Activated T-cell treated with anti-CD3 and anti-CD28 coated beads, Interleukin-2, amount 50 U/mL, for 72 hours (primary cell): ENCODE results near the gene KIF2A. TPM values are rescaled to one million over a fixed set of nuclear protein-coding genes. Genes with fewer than 3 reads are reported as not detected.
A peak's percentile ranks its signal among the peaks of the same experiment; 100 is the strongest.

Experiments used
- ATAC-seq, 2 donors: fragments of 150-1000 bp; cut with Tn5 transposase; replicated peaks in 1 of 2; 2 replicates each; pipeline ENCODE4 v1.10.0; 2021; ENCODE audit warnings: moderate library complexity in 2 of 2, mild to moderate bottlenecking in 1 of 2
- DNase-seq, 2 donors: peaks; one replicate each; pipeline ENCODE4 v3.0.0; 2021 to 2022; ENCODE audit warnings: mixed read lengths in 1 of 2
- H3K27ac Mint-ChIP-seq: one replicate; pipeline ENCODE4 v1.8.0; 2022; ENCODE audit warnings: mild to moderate bottlenecking, moderate library complexity, mixed read lengths
- H3K27me3 Mint-ChIP-seq: one replicate; pipeline ENCODE4 v1.8.0; 2022; ENCODE audit warnings: low read depth, mixed read lengths
- H3K36me3 Mint-ChIP-seq, 2 donors: one replicate each; pipeline ENCODE4 v1.8.0; 2022; ENCODE audit warnings: mixed read lengths in 2 of 2, mild to moderate bottlenecking in 1 of 2; ENCODE audit not compliant: insufficient read depth in 2 of 2
- H3K4me1 Mint-ChIP-seq: one replicate; pipeline ENCODE4 v1.8.0; 2022; ENCODE audit warnings: low read depth, mixed read lengths
- H3K4me3 Mint-ChIP-seq, 2 donors: one replicate each; pipeline ENCODE4 v1.8.0; 2022; ENCODE audit warnings: mild to moderate bottlenecking in 2 of 2, mixed read lengths in 2 of 2, moderate library complexity in 2 of 2
- H3K9me3 Mint-ChIP-seq, 2 donors: one replicate each; pipeline ENCODE4 v1.8.0; 2022; ENCODE audit warnings: mixed read lengths in 2 of 2
- total RNA-seq, 2 donors: library from RNA; stranded (reverse); gene quantifications; one replicate each; pipeline ENCODE4 v1.2.3, GENCODE V29; 2022

Gene KIF2A
- total RNA-seq, 2 donors from 2014 or later = 158 to 193 TPM

- Mint-ChIP-seq H3K4me3 (no peak overlapping the region), H3K9me3 (no peaks in the 10 kb centered on the region), H3K36me3 (peaks cover 6 to 26% of the 10 kb centered on the region in 2 donors), H3K4me1 (no peaks in the 10 kb centered on the region), H3K27ac (peak overlapping the region; percentile 72), H3K27me3 (no peaks in the 10 kb centered on the region)
- no peak for DNase-seq
- no peak for ATAC-seq
These were observed 69.6 kb downstream of the KIF2A start for GRCh38 chr5:62375627-62376026.

GRCh38 chr5:62376064-62376463 lies 70.1 kb downstream of the KIF2A start:
- H3K27ac Mint-ChIP-seq = peak overlapping the region; percentile 72
- ATAC-seq (no peak), DNase-seq (no peak)
- H3K9me3 Mint-ChIP-seq = no peaks in the 10 kb centered on the region
- H3K4me1 Mint-ChIP-seq = no peaks in the 10 kb centered on the region
- H3K4me3 Mint-ChIP-seq = no peak overlapping the region
- peaks cover 5 to 27% of the 10 kb centered on the region in 2 donors for H3K36me3 Mint-ChIP-seq
- no peaks in the 10 kb centered on the region for H3K27me3 Mint-ChIP-seq

GRCh38 chr5:62385131-62385530 lies 79.1 kb downstream of the KIF2A start:
- ATAC-seq = no peak
- Mint-ChIP-seq H3K27ac (peak overlapping the region; percentile 54), H3K27me3 (no peaks in the 10 kb centered on the region), H3K4me1 (peaks cover 9% of the 10 kb centered on the region), H3K36me3 (peaks cover under 1 to 20% of the 10 kb centered on the region in 2 donors), H3K4me3 (no peak overlapping the region), H3K9me3 (no peaks in the 10 kb centered on the region)
- no peak for DNase-seq

- H3K4me3 Mint-ChIP-seq = no peak overlapping the region
- DNase-seq (no peak), ATAC-seq (no peak)
- H3K27ac Mint-ChIP-seq = peak overlapping the region; percentile 23
- H3K9me3 Mint-ChIP-seq = no peaks in the 10 kb centered on the region
- H3K36me3 Mint-ChIP-seq = peaks cover 0 to 18% of the 10 kb centered on the region in 2 donors
- H3K27me3 Mint-ChIP-seq = no peaks in the 10 kb centered on the region
- peaks cover 9% of the 10 kb centered on the region for H3K4me1 Mint-ChIP-seq
These were observed 79.9 kb downstream of the KIF2A start for GRCh38 chr5:62385816-62386400.

GRCh38 chr5:62386824-62387223 lies 80.8 kb downstream of the KIF2A start:
- peaks cover 1 to 13% of the 10 kb centered on the region in 2 donors for H3K36me3 Mint-ChIP-seq
- H3K9me3 Mint-ChIP-seq = no peaks in the 10 kb centered on the region
- H3K4me1 Mint-ChIP-seq = peaks cover 9% of the 10 kb centered on the region
- peak overlapping the region; percentile 88 for H3K27ac Mint-ChIP-seq
- DNase-seq (no peak), ATAC-seq (no peak)
- H3K27me3 Mint-ChIP-seq = no peaks in the 10 kb centered on the region
- H3K4me3 Mint-ChIP-seq = no peak overlapping the region

GRCh38 chr5:62395210-62395950 lies 89.4 kb downstream of the KIF2A start:
- DNase-seq = peak in 1 of 2 donors; percentile 23

GRCh38 chr5:62403411-62404250 lies 97.6 kb downstream of the KIF2A start, which contains the start of gene DIMT1:
TSS of gene DIMT1 (minus strand) at chr5:62403905. CDS start at chr5:62403772, 133 bp downstream.
- peaks cover 5 to 10% of the 10 kb centered on the region in 2 donors for H3K36me3 Mint-ChIP-seq
- DNase-seq (peak; percentile 93 to 96), ATAC-seq (peak; percentile 97)
- H3K4me3 Mint-ChIP-seq = peak within 1 kb of the TSS; percentile 92 to 93
- H3K27ac Mint-ChIP-seq = peak within 1 kb of the TSS; percentile 99
- no peaks in the 10 kb centered on the region for H3K27me3 Mint-ChIP-seq
- peaks cover 37% of the 10 kb centered on the region for H3K4me1 Mint-ChIP-seq
- H3K9me3 Mint-ChIP-seq = no peaks in the 10 kb centered on the region

More at GRCh38 chr5:62395210-62395950, 89.4 kb downstream of the KIF2A start:
- peaks cover 6 to 30% of the 10 kb centered on the region in 2 donors for H3K36me3 Mint-ChIP-seq
- peak overlapping the region in 1 of 2 donors; percentile 8 for H3K4me3 Mint-ChIP-seq
- peak overlapping the region; percentile 91 for H3K27ac Mint-ChIP-seq
- H3K9me3 Mint-ChIP-seq = no peaks in the 10 kb centered on the region
- no peaks in the 10 kb centered on the region for H3K27me3 Mint-ChIP-seq
- ATAC-seq = peak; percentile 81 to 86
- peaks cover 57% of the 10 kb centered on the region for H3K4me1 Mint-ChIP-seq

- DNase-seq (peak; percentile 98 to 99), ATAC-seq (peak; percentile 95 to 97)
- H3K27ac Mint-ChIP-seq = peak within 1 kb of the TSS; percentile 49
- H3K27me3 Mint-ChIP-seq = no peaks in the 10 kb centered on the region
- no peaks in the 10 kb centered on the region for H3K9me3 Mint-ChIP-seq
- H3K4me1 Mint-ChIP-seq = peaks cover 32% of the 10 kb centered on the region
- H3K4me3 Mint-ChIP-seq = peak within 1 kb of the TSS; percentile 94 to 95
- H3K36me3 Mint-ChIP-seq = no peaks in the 10 kb centered on the region
These were observed 106.7 kb downstream of the KIF2A start, which contains the start of gene IPO11 for GRCh38 chr5:62412549-62413329. TSS of gene IPO11 (plus strand) at chr5:62412763. CDS start at chr5:62437280, 24,517 bp downstream.

GRCh38 chr5:62413711-62414110 lies 107.7 kb downstream of the KIF2A start:
- Mint-ChIP-seq H3K4me3 (peak overlapping the region; percentile 94 to 95), H3K36me3 (no peaks in the 10 kb centered on the region), H3K27ac (peak overlapping the region; percentile 49), H3K9me3 (no peaks in the 10 kb centered on the region), H3K4me1 (peaks cover 32% of the 10 kb centered on the region), H3K27me3 (no peaks in the 10 kb centered on the region)
- DNase-seq = no peak
- ATAC-seq = no peak

- Mint-ChIP-seq H3K9me3 (no peaks in the 10 kb centered on the region), H3K4me3 (no peak overlapping the region), H3K4me1 (peaks cover 26% of the 10 kb centered on the region), H3K27me3 (no peaks in the 10 kb centered on the region), H3K27ac (no peak overlapping the region), H3K36me3 (no peaks in the 10 kb centered on the region)
- DNase-seq (no peak), ATAC-seq (no peak)
These were observed 112.6 kb downstream of the KIF2A start for GRCh38 chr5:62418462-62419076.

- DNase-seq = no peak
- H3K27me3 Mint-ChIP-seq = no peaks in the 10 kb centered on the region
- no peaks in the 10 kb centered on the region for H3K9me3 Mint-ChIP-seq
- peaks cover 16% of the 10 kb centered on the region for H3K4me1 Mint-ChIP-seq
- ATAC-seq = no peak
- H3K4me3 Mint-ChIP-seq = no peak overlapping the region
- no peaks in the 10 kb centered on the region for H3K36me3 Mint-ChIP-seq
- H3K27ac Mint-ChIP-seq = no peak overlapping the region
These were observed 113.6 kb downstream of the KIF2A start for GRCh38 chr5:62419609-62420008.

GRCh38 chr5:62421414-62421813 lies 115.4 kb downstream of the KIF2A start:
- Mint-ChIP-seq H3K36me3 (peaks cover 0 to 2% of the 10 kb centered on the region in 2 donors), H3K4me3 (no peak overlapping the region), H3K27me3 (no peaks in the 10 kb centered on the region), H3K27ac (no peak overlapping the region), H3K9me3 (no peaks in the 10 kb centered on the region), H3K4me1 (peaks cover 21% of the 10 kb centered on the region)
- ATAC-seq (no peak), DNase-seq (no peak)
